ENCODE results near the gene EPB41L2.
"Not testable (repeated sequence)": the region's sequence is repeated elsewhere in the genome, so short reads cannot be mapped to it uniquely, and the experiment has no call there.

Gene EPB41L2

DNA sequence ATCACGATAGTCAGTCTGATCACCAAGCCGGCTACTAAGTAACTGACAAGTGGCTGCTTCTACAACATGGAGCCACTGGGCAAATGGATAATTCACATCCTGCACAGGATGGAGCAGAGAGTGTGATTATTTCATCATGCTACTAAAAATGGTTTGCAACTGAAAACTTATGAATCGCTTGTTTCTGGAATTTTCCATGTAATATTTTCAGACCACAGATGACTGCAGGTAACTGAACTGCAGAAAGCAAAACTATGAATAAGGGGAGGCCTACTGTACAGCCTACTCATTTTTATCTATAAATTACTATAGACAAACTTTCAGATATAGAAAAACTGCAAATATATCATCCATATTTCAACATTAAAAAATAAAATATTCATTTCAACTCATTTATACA lies 91.5 kb downstream of the EPB41L2 start:
- DNase-seq, result no peak

DNA sequence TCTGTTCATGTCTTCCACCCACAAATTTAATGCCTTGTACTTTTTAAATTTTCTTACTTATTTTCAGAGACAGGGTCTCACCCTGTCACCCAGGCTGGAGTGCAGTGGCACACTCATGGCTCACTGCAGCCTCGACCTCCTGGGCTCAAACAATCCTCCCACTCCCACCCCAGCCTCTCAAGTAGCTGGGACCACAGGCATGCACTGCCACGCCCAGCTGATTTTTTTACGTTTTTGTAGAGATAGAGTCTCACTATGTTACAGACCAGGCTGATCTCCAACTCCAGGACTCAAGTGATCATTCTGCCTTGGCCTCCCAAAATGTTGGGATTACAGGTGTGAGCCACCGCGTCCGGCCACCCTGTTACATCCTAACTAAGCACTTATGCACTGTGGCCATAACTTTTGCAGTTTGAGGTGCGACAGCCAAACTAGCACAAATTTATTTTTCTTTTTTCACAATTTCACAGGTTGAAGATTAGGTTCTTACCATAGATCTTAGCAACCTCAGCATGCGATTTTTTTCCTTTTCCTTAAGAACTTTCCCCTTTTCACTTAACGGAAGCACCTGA lies 92.1 kb downstream of the EPB41L2 start:
- no peak for DNase-seq

DNA sequence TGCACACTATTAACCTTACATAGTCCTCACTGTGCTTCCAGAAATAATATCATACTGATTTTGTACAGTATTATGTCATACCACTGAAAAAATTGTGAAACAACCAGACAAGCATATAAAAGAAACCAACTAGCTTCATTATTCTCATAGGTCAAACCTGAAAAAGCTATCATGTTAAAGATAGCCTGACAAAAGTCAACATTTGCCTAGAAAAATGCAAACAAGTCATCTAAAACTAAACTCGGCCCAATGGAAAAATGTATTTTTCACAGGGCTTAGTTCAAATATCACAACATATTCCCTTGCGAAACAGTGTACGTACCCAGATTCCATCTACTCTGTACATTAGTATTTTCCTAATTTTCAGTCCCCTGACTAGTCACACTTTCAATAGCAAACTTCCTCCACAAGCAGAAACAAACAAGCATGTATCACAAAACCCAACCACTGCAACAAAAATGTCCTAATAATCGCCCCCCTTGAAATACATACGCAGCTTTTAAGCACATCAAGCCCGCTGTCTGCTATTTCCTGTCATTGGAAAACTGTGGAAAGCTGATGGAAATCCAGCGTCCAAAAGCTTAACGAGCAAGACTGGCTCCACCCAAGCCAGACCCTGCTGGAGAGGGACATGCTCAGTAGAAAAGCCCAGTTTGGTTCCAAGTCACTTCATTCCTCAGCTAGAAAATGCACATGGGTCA lies 93.1 kb downstream of the EPB41L2 start:
- DNase-seq, result no peak

DNA sequence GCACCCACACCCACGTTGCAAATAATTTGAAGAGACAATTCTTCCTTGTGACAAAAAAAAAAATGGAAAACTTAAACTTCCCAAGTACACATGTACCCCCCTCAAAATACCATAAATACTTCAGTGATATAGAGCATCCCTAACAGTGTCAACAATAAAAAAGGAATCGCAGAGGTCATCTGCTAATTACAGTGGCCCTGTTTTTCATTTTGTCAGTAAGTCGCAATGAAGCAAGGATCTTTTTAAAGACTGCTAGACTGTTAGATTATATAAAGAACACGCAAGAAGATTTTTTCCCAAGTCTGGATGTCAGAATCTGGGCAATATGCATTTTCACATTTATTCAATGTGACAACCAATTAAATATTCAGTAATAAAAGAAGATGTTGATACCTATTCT lies 93.9 kb downstream of the EPB41L2 start:
- DNase-seq, result no peak

DNA sequence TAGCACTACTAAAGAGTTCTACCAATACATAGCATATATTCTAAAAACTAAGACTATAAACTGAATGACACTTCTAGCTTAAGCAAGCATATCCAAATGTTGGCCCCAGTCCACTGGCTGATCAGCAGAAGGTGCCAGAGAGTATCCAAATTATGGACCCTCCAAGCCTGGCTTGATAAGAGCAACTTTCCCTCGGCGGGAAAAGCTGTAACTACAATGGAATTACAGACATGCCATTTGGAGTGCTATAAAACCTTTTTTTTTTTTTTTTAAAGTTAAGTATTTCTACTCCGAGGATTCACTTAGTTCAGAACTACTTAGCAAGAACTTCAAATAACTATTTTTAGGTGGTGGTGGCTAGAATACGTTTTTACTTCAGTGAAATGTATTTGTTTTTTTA lies 94.6 kb downstream of the EPB41L2 start:
- no peak for DNase-seq

DNA sequence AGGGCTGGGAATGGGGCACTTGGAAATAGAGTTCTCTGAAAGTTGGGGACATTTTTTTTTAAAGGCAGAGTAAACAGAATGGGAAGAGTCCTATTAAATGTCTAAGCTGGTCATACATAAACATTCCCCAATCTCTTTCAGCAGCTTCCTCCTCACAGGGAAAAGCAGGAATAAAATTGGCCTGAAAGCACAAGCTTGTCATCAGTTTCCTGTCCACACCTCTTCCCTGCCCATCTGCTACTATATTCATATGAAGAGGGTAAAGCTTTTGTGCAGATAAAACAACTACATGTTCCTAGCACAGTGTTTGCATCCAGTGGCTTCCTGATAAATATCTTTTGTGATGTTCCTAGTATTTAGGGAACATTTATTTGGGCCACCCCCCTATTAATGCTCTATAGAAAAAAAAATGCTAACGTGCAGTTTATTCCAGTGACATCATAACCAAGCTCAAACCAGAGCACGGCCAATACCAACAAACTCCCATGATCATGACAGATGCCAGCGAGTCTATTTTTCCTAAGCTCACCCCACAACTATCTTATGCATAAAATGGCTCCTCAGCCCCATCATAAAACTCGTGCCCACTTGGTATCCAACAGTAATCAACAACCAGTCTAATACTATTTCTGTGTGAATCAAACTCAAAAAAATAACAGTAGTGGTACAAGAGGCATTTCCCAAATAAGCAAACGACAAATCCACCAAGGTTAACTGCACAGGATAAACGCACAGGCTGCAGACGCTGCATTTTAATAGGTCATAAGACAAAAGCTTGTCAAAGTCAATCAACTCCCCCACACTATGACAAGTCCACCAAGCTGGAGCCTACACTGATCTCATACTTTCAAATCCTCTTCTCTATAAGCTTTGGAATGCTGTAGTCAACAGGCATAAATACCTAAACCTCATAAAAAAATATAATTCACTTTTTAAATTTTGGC lies 95.3 kb downstream of the EPB41L2 start:
- no peak for DNase-seq

DNA sequence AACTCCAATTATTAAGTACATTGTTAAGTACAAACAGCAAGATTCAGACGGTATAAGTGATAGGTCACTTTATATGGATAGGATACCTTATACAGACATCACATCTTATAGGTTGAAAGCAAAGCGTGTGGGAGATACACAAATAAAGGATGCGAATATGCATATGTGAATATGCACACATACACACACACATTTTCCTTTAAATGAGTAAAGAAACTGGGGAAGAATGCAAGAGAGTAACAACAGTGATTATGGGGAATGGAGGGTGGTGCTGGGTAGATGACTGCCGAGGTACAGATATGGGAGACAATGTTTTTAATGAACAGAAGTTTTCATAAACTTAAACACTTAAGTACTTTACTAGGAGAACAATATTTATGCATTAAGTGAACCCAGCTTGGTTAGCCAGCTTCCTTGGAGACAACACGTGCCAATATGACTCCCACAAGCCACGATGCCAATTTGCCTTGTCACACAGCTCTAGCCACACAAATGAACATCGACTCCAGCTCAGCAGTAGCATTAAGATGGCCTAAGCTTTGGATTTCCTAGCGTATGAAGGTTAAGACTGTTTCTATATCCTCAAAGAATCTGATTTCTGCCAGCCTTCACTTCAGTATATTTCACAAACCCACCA lies 96.6 kb downstream of the EPB41L2 start:
- DNase-seq, result no peak

DNA sequence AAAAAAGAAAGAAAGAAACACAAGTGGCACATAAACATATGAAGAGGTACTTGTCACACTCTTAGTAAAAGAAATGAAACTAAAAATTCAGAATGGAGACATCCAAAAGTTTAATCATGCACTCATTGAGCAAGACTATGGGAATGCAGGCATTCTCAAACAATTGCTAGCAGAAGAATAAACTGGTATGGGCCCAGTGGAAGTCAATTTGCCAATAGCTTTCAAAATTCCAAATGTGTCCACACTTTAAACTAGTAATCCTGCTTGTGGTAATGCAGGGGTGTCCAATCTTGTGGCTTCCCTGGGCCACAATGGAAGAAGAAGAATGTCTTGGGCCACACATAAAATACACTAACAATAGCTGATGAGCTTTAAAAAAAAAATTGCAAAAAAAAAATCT lies 97.4 kb downstream of the EPB41L2 start:
- no peak for DNase-seq

DNA sequence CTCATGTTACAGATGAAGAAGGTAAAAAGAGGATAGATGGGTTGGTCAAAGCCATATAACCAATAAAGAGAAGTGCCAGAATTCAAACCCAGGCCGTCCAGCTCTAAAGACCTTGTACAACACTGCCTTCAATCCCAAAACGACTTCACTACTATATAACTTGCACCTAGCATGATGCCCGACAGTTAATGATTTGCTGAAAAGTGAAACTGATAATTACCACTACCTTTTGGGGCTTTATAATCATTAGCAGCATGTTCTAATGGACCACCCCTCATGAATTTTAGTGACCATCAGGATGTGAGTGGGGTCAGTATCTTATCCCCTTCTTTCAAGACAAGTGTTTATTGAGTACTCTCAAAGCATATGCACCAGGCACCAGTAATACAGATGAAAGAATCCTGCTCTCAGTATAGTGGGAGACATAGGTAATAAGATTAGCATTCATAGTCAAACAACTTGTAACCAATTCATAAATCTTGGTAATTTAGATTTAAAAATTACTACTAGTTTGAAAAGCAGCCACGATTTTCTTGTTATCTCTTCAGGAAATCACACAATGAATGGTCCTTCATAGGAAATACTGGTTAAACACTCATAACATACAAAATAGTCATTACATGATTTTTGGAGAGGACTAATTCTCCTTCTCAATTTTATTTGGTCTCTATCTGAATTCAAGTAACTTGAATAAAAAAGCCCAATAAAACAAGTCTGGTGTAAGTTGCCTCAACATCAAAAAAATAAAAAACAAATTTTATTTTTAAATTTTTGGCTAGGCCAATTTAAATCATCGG lies 98.0 kb downstream of the EPB41L2 start:
- no peak for DNase-seq

DNA sequence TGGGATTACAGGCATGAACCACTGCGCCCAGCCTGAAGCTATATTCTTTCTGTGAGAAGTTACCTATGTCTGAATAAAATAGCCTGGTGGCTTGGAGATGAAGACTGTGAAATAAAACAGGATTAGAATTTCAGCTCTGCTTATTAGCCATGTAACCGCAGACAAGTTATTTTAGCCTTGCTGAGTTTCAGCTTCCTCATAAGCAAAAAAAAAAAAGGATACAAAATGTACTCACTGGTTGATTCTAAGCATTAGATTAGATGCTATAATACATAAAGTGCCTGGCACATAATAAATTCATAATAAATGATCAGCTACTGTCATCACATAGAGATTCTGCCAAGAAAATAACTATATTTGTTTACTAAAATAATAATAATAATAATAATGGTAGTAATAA lies 98.8 kb downstream of the EPB41L2 start:
- DNase-seq, result no peak

DNA sequence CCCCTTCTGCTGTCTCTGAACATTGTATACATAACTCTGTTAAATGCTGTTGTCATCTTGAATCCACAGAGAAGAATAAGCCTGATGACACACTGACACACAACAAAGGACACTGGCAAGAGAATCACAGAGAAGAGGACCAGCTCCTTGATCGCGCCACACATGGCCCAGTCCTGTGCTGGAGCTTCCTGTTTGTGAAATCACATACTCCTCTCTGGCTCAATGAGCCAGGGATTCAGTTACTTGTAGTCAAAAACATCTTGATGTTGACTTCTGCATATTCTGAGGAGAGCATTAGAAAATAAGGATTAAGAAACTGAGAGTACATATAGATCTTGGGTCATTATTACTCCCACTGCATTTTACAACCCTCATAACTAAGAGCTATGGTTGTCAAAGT lies 100.1 kb downstream of the EPB41L2 start:
- DNase-seq, result no peak

DNA sequence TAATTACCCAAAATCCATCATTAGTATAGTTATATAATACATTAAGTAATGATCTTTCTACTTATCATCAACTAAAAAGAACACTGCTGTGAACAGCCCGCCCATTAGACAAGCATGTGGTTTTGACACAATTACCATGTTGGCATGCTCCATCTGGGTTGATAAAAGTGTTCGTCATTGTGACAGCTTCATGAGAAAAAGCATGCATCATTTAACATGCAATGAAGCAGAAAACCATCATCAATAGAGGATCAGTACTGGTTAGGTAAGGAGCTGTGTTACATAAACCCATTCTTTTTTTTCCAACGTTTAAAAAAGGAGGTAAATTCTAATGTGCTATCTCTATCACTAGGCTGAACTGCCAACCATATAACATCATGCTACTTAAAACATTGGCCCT lies 101.9 kb downstream of the EPB41L2 start:
- DNase-seq, result no peak

DNA sequence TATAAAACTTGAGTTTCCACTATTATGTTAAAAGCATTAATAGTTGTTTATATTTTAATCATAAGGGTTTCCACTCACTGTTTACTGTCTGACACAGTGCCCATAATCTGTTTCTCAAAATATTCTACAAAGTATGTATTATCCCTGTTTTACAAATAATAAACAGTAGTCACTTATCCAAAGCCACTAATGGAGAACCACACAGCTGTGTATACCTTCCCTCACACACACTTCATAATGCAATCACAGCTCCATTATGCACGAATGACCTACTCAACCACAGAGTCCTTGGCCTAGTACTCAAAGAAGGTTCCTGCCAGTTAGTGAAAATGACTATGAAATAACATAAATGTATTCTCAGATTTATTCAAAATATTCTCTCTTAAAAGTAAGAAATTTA lies 103.1 kb downstream of the EPB41L2 start:
- no peak for DNase-seq

DNA sequence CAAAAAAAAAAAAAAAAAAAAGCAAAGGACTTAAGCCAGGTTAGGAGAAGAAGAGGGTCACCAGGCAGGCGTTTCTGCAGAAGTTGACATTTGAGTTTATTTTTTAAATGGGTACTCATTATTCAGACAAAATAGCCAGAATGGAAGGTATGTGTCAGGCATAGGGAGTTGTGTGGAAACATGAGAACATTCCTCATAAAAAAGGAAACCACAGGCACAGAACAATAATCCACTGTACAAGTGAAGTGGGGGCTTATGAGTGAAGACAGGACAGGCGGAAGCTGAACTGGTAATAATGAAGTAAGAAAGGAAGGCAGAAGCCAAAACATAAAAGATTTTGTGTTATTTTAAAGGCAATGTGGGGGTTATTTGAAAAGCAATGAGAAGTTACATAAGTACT lies 104.6 kb downstream of the EPB41L2 start:
- DNase-seq, result no peak

DNA sequence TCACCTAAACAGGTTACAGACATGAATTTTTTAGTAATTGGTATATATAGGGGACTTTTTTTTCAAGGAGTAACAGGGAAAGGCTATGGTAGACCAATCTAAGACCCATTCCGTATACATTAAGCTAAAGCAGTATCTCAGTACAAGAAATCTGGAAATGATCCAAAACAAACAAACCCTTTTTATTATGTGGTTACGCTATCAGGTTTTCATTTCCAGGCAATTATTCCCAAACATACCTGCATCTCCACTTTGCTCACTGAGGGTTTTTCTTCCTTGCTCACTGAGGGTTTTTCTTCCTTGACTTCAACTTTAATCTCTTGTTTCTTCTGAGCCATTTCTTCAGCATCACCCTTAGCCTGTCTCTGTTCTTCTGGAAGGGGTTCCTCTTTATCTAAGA lies 107.3 kb downstream of the EPB41L2 start:
- DNase-seq, result no peak

DNA sequence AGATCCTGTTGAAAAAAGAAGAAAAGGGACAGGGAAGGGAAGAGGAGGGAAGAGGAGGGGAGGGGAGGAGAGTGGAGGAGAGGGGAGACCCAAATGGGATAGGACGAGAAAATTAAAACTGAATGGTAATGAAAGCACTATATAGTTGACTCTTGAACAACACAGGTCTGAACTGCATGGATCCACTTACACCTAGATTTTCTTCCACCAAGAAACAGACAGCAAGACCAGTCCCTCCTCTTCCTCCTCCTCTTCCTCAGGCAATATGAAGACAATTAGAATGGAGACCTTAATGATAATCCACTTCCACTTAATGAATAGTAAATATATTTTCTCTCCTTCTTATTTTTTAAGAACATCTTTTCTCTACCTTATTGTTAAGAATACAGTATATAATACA lies 113.5 kb downstream of the EPB41L2 start:
- no peak for DNase-seq

DNA sequence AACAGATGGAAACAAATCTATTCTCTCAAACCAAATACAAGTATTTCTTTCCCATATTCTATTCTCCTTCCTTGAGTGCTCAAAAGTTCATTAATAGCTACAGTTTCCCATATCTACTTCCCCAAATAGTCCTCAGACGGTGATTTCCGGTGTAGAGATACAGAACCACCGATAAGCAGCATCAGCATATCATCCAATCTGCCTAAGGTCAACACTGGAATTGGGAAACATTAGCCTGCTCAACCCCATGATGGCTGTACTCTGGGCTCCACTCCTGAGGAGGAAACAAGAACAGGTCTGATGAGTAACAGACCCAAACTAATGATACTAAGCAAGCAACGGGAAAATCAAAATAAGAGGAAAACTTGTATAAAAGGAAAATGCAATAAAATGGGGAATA lies 115.6 kb downstream of the EPB41L2 start:
- DNase-seq, result no peak

DNA sequence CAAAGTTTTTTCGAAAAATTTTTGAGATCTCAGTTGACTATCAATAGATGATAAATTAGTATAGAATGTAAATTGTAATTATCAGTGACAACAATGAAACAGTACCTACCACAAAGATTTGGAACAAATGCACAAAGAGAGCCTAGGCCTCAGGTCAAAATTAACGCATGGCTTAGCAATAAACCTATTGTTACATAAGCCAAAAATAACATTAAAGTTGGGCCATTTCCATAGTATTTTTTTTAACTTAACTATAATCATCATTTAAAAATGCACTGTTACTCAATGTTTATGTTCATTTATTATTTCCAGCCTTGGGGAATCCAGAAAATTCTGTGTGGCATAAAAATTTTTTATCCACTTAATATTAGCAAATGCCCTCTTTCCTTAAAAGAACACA lies 117.0 kb downstream of the EPB41L2 start:
- DNase-seq, result no peak

DNA sequence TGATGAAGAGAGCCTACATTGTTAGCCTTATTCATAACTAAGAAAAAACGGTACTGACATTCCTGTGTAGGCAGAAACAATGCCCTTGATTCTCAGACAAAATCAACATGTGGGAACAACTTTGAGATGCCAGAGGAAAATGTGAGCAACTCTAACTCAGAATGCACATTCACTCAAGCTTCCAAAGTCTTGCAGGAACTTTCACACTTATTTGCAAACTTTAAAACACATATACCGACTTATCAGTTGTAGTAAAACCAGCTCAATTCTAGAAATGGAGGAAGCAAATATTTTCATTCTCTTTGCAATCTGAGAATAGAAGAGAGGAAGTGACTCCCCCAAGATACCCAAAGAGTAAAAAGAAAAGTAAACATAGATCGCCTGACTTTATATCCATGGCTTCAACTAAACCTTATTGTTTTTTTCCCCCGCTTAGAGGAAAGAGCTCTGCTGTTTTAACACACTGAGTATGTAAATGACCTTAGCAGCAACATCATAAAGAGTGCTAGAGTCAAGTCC lies 117.6 kb downstream of the EPB41L2 start:
- DNase-seq, result no peak

DNA sequence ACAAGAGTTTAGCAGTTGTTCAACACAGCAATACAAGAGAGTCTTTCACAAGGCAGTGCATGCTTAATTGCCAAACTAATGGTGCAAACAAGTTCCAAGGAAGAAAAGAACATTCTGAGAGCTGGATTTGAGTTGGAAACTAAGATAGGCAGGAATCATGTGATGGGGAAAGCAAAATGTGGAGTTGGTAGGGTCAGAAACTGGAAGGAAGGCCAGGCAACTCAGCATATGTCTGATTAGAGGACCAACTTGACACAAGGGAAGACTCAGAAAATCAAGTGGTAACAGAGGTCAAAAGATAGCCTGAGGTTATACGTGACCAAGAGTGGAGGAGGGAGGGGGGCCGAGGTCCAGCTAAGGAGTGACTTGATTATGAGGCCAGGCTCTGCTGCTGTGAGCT lies 118.6 kb downstream of the EPB41L2 start:
- DNase-seq, result no peak

DNA sequence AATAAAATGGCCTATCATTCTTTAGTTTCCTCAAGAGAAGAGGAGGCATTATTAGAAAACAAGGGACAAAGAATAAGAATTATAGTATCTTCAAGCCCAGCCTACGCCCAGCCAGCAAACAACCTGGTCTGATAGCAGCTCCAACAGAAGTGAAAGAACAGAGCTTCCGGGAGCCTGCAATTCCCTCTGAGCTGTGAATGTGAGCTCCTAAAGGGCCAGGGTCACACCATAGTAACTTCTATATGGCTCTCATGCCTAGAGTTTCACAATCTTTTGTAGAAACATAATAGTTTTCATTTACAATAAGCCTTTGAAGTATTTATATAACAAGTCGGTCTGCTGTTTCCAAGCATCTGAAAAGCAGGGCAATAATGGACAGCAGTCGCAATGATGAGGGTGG lies 119.3 kb downstream of the EPB41L2 start:
- DNase-seq, result no peak

DNA sequence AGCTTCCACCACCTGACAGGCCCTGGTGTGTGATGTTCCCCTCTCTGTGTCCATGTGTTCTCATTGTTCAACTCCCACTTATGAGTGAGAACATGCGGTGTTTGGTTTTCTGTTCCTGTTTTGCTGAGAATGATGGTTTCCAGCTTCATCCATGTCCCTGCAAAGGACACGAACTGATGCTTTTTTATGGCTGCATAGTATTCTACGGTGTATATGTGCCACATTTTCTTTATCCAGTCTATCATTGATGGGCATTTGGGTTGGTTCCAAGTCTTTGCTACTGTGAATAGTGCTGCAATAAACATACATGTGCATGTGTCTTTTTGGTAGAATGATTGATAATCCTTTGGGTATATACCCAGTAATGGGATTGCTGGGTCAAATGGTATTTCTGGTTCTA lies 120.3 kb downstream of the EPB41L2 start:
- not testable (repeated sequence) for DNase-seq

Measured in NK-92 treated with Interleukin-12 subunit alpha and Interleukin-12 subunit beta, amount 100 ng/mL, for 24 hours (cell line).